Brain pericyte (primary cell): Measurements from ENCODE around the gene ANKS6.

ENCODE experiments used
- DNase-seq: peaks from one replicate; pipeline ENCODE4 v3.0.0-alpha.2; 2012; ENCODE audit warnings: low read depth, low spot score

Gene ANKS6

GRCh38 chr9:98772364-98773155 lies 23.8 kb downstream of the ANKS6 start:
- DNase-seq, result no peak

- no peak for DNase-seq
These were observed 25.0 kb downstream of the ANKS6 start for GRCh38 chr9:98771209-98771874.

- DNase-seq, result no peak
These were observed 25.6 kb downstream of the ANKS6 start for GRCh38 chr9:98770717-98771116.

GRCh38 chr9:98768344-98768743 lies 28.0 kb downstream of the ANKS6 start:
- DNase-seq, result no peak

- DNase-seq, result no peak
These were observed 28.4 kb downstream of the ANKS6 start for GRCh38 chr9:98767915-98768314.

GRCh38 chr9:98767196-98767595 lies 29.2 kb downstream of the ANKS6 start:
- no peak for DNase-seq

- no peak for DNase-seq
These were observed 29.8 kb downstream of the ANKS6 start for GRCh38 chr9:98766586-98766985.

GRCh38 chr9:98765256-98765655 lies 31.1 kb downstream of the ANKS6 start:
- no peak for DNase-seq

GRCh38 chr9:98763986-98764745 lies 32.2 kb downstream of the ANKS6 start:
- DNase-seq, result no peak

GRCh38 chr9:98760231-98760630 lies 36.1 kb downstream of the ANKS6 start:
- no peak for DNase-seq

GRCh38 chr9:98755006-98755618 lies 41.2 kb downstream of the ANKS6 start:
- no peak for DNase-seq

GRCh38 chr9:98751210-98751609 lies 45.1 kb downstream of the ANKS6 start:
- no peak for DNase-seq

GRCh38 chr9:98750364-98751060 lies 45.8 kb downstream of the ANKS6 start:
- DNase-seq, result no peak

GRCh38 chr9:98747476-98747875 lies 48.9 kb downstream of the ANKS6 start:
- no peak for DNase-seq

GRCh38 chr9:98745470-98745869 lies 50.9 kb downstream of the ANKS6 start:
- no peak for DNase-seq

GRCh38 chr9:98743818-98744611 lies 52.3 kb downstream of the ANKS6 start:
- no peak for DNase-seq

GRCh38 chr9:98743329-98743728 lies 53.0 kb downstream of the ANKS6 start:
- no peak for DNase-seq

- no peak for DNase-seq
These were observed 53.8 kb downstream of the ANKS6 start for GRCh38 chr9:98742325-98743280.

- DNase-seq, result no peak
These were observed 56.0 kb downstream of the ANKS6 start for GRCh38 chr9:98740226-98740881.
